Measurements from ENCODE around the gene KRTAP10-12. TPM values are rescaled to one million over a fixed set of nuclear protein-coding genes. Genes with fewer than 3 reads are reported as not detected.

The KRTAP10-12 gene
- total RNA-seq, 1 donor from 2014 or later, result not detected

- TF ChIP-seq CTCF (conservative IDR thresholded peaks at IDR 0.05), result no peak
- no peak overlapping the region for H3K27ac Mint-ChIP-seq
- peaks cover 17% of the 10 kb centered on the region for H3K9me3 Mint-ChIP-seq
- H3K4me3 Mint-ChIP-seq, result no peak overlapping the region
- peaks cover 3% of the 10 kb centered on the region for H3K4me1 Mint-ChIP-seq (ENCODE audit: unreplicated experiment)
- no peak for DNase-seq (ENCODE audit: extremely low spot score, unreplicated experiment)
- no peaks in the 10 kb centered on the region for H3K36me3 Mint-ChIP-seq
- H3K27me3 Mint-ChIP-seq, result peaks cover 63% of the 10 kb centered on the region
Observed at GRCh38 chr21:44692798-44693512, 4.0 kb upstream of the KRTAP10-12 start.

GRCh38 chr21:44694776-44695175 lies 2.2 kb upstream of the KRTAP10-12 start:
- no peak for TF ChIP-seq CTCF (conservative IDR thresholded peaks at IDR 0.05)
- no peak for DNase-seq (ENCODE audit: extremely low spot score, unreplicated experiment)
- H3K4me3 Mint-ChIP-seq, result no peak overlapping the region
- no peak overlapping the region for H3K27ac Mint-ChIP-seq
- H3K36me3 Mint-ChIP-seq, result no peaks in the 10 kb centered on the region
- H3K27me3 Mint-ChIP-seq, result peaks cover 73% of the 10 kb centered on the region
- H3K4me1 Mint-ChIP-seq (ENCODE audit: unreplicated experiment), result peaks cover 5% of the 10 kb centered on the region
- peaks cover 17% of the 10 kb centered on the region for H3K9me3 Mint-ChIP-seq

- H3K36me3 Mint-ChIP-seq, result no peaks in the 10 kb centered on the region
- no peak for DNase-seq (ENCODE audit: extremely low spot score, unreplicated experiment)
- no peak overlapping the region for H3K4me3 Mint-ChIP-seq
- peaks cover 17% of the 10 kb centered on the region for H3K9me3 Mint-ChIP-seq
- H3K27me3 Mint-ChIP-seq, result peaks cover 73% of the 10 kb centered on the region
- no peak for TF ChIP-seq CTCF (conservative IDR thresholded peaks at IDR 0.05)
- no peak overlapping the region for H3K27ac Mint-ChIP-seq
- peaks cover 5% of the 10 kb centered on the region for H3K4me1 Mint-ChIP-seq (ENCODE audit: unreplicated experiment)
Observed at GRCh38 chr21:44695184-44695583, 1.8 kb upstream of the KRTAP10-12 start.

GRCh38 chr21:44695641-44696040 lies 1.3 kb upstream of the KRTAP10-12 start:
- no peak for TF ChIP-seq CTCF (conservative IDR thresholded peaks at IDR 0.05)
- DNase-seq (ENCODE audit: extremely low spot score, unreplicated experiment), result no peak
- Mint-ChIP-seq H3K27me3 (peaks cover 69% of the 10 kb centered on the region), H3K36me3 (no peaks in the 10 kb centered on the region), H3K4me1 (ENCODE audit: unreplicated experiment) (peaks cover 5% of the 10 kb centered on the region), H3K9me3 (peaks cover 17% of the 10 kb centered on the region), H3K27ac (no peak overlapping the region), H3K4me3 (no peak overlapping the region)

- Mint-ChIP-seq H3K27me3 (peaks cover 68% of the 10 kb centered on the region), H3K4me1 (ENCODE audit: unreplicated experiment) (peaks cover 5% of the 10 kb centered on the region), H3K4me3 (no peak overlapping the region), H3K36me3 (no peaks in the 10 kb centered on the region), H3K9me3 (peaks cover 17% of the 10 kb centered on the region), H3K27ac (no peak overlapping the region)
- DNase-seq (ENCODE audit: extremely low spot score, unreplicated experiment), result no peak
- TF ChIP-seq CTCF (conservative IDR thresholded peaks at IDR 0.05), result no peak
Observed at GRCh38 chr21:44696572-44696971, 400 bp upstream of the KRTAP10-12 start.

All from type B pancreatic cell (in vitro differentiated cells).